GM23338 (cell line): ENCODE measurements around the gene SPOUT1. TPM values are rescaled to one million over a fixed set of nuclear protein-coding genes. Genes with fewer than 3 reads are reported as not detected.

Experiments used
- ATAC-seq: fragments of 200-7000 bp; cut with Tn5 transposase; 3 replicates; pipeline ENCODE4 v1.9.1; 2020
- DNase-seq: peaks from one replicate; pipeline ENCODE4 v3.0.0-alpha.2; 2015; ENCODE audit warnings: low spot score
- H2AFZ ChIP-seq: fragments of 200-600 bp; sonication (generic); 2 replicates; pipeline ENCODE4 v1.8.0; 2016; ENCODE audit warnings: antibody characterized with exemption, mild to moderate bottlenecking, moderate library complexity
- H3F3A ChIP-seq: fragments of 200-600 bp; sonication (generic); replicated peaks from 2 replicates; pipeline ENCODE4 v1.8.0; 2017; ENCODE audit warnings: antibody characterized with exemption, mixed run types, low read depth
- H3K27ac ChIP-seq: fragments of 200-600 bp; sonication (generic); 2 replicates; pipeline ENCODE4 v1.6.1; 2016; ENCODE audit warnings: low read depth
- H3K27me3 ChIP-seq: fragments of 200-600 bp; sonication (generic); 2 replicates; pipeline ENCODE4 v1.8.0; 2016; ENCODE audit warnings: mild to moderate bottlenecking, mixed run types, moderate library complexity; ENCODE audit not compliant: insufficient read depth
- H3K36me3 ChIP-seq: fragments of 200-600 bp; sonication (generic); 2 replicates; pipeline ENCODE4 v1.8.0; 2016; ENCODE audit warnings: mild to moderate bottlenecking; ENCODE audit not compliant: insufficient read depth
- H3K4me1 ChIP-seq: fragments of 200-600 bp; sonication (generic); 2 replicates; pipeline ENCODE4 v1.8.0; 2016; ENCODE audit warnings: mild to moderate bottlenecking, moderate library complexity; ENCODE audit not compliant: insufficient read depth
- H3K4me2 ChIP-seq: fragments of 200-600 bp; sonication (generic); 2 replicates; pipeline ENCODE4 v1.7.1; 2017; ENCODE audit warnings: mixed run types
- H3K4me3 ChIP-seq: fragments of 200-600 bp; sonication (generic); 2 replicates; pipeline ENCODE4 v1.6.1; 2016; ENCODE audit warnings: mixed run types
- H3K79me2 ChIP-seq: fragments of 200-600 bp; sonication (generic); replicated peaks from 2 replicates; pipeline ENCODE4 v1.8.0; 2017; ENCODE audit warnings: mild to moderate bottlenecking; ENCODE audit not compliant: insufficient read depth
- H3K9me2 ChIP-seq: fragments of 200-600 bp; sonication (generic); 2 replicates; pipeline ENCODE4 v1.8.0; 2017; ENCODE audit not compliant: insufficient read depth
- H4K20me1 ChIP-seq: fragments of 200-600 bp; sonication (generic); replicated peaks from 2 replicates; pipeline ENCODE4 v1.8.0; 2017; ENCODE audit warnings: mild to moderate bottlenecking; ENCODE audit not compliant: insufficient read depth
- H3K27ac Mint-ChIP-seq: 2 replicates; pipeline ENCODE4 v1.8.0; 2020; ENCODE audit warnings: inconsistent platforms, mild to moderate bottlenecking, moderate library complexity, mixed read lengths
- H3K27me3 Mint-ChIP-seq: 3 replicates; pipeline ENCODE4 v1.8.0; 2022; ENCODE audit warnings: low read depth, mild to moderate bottlenecking, moderate library complexity, mixed read lengths, inconsistent platforms; ENCODE audit not compliant: insufficient read depth, poor library complexity
- H3K36me3 Mint-ChIP-seq: 3 replicates; pipeline ENCODE4 v1.8.0; 2021; ENCODE audit warnings: low read depth, mild to moderate bottlenecking, inconsistent platforms, moderate library complexity, mixed read lengths
- H3K4me1 Mint-ChIP-seq: 3 replicates; pipeline ENCODE4 v1.8.0; 2020; ENCODE audit warnings: mild to moderate bottlenecking, inconsistent platforms, mixed read lengths
- H3K4me3 Mint-ChIP-seq: 3 replicates; pipeline ENCODE4 v1.8.0; 2021; ENCODE audit warnings: moderate library complexity, mild to moderate bottlenecking, inconsistent platforms, mixed read lengths
- H3K9me3 Mint-ChIP-seq: 3 replicates; pipeline ENCODE4 v1.8.0; 2020; ENCODE audit warnings: moderate library complexity, mild to moderate bottlenecking, inconsistent platforms, mixed read lengths
- CREB1 ChIP-seq: fragments of 250-450 bp; sonication (Bioruptor Pico); IDR thresholded peaks from 2 replicates; pipeline ENCODE4 v1.5.0; 2020; ENCODE audit warnings: low read depth, mild to moderate bottlenecking, moderate library complexity
- JUNB ChIP-seq: IDR thresholded peaks from one replicate; pipeline ENCODE4 v1.6.1; 2016; ENCODE audit warnings: antibody characterized with exemption; ENCODE audit not compliant: unreplicated experiment
- NANOG ChIP-seq: IDR thresholded peaks from 2 replicates; pipeline ENCODE4 v1.6.1; 2016; ENCODE audit warnings: antibody characterized with exemption, borderline replicate concordance
- POLR2AphosphoS5 ChIP-seq: IDR thresholded peaks from 2 replicates; pipeline ENCODE4 v1.6.1; 2016; ENCODE audit warnings: antibody characterized with exemption, low read depth
- ZNF114 ChIP-seq: fragments of 250-450 bp; sonication (Bioruptor Pico); IDR thresholded peaks from 2 replicates; pipeline ENCODE4 v1.5.0; 2020; ENCODE audit warnings: mild to moderate bottlenecking, moderate library complexity
- ZNF331 ChIP-seq: fragments of 250-450 bp; sonication (Bioruptor Pico); IDR thresholded peaks from 2 replicates; pipeline ENCODE4 v1.5.0; 2020; ENCODE audit warnings: low read depth, mild to moderate bottlenecking, moderate library complexity
- polyA plus RNA-seq: library from polyadenylated mRNA; unstranded; fragments of >200 nt; fragmentation: Nextera tagmentation; extraction: Ambion mirVana; gene quantifications from 2 replicates; pipeline ENCODE4 v1.2.1, GENCODE V29; 2016
- total RNA-seq: library from RNA; depleted of rRNA; stranded (reverse); fragments of >200 nt; shearing (Covaris generic); gene quantifications from 2 replicates; pipeline ENCODE4 v1.2.3, GENCODE V29; 2014
- TF ChIP-seq, protein P1 (sequence below): IDR thresholded peaks from 2 replicates; pipeline ENCODE4 v1.6.1; 2016; ENCODE audit warnings: antibody characterized with exemption
- TF ChIP-seq, protein P2 (sequence below), 2 experiments: fragments of 200-600 bp in 1 of 2; sonication (generic) in 1 of 2; conservative IDR thresholded peaks; 2 replicates each; pipeline versions ENCODE4 v1.5.1 to v1.6.1; 2016 to 2017; ENCODE audit warnings: antibody characterized with exemption in 2 of 2, low read depth in 2 of 2, mild to moderate bottlenecking in 2 of 2, moderate library complexity in 1 of 2

Gene SPOUT1
- total and polyA plus RNA-seq, 2 experiments from 2014 or later = 28.5 to 50.9 TPM

GRCh38 chr9:128870128-128870940 is 40.7 kb upstream of the SPOUT1 start:
- H3K27ac Mint-ChIP-seq = 0 out of 2 replicates have a peak overlapping the region, but pooled peaks have one; percentile 9
- Histone ChIP-seq H3K36me3 (no peaks in the 10 kb centered on the region), H3K27ac (no peak overlapping the region), H4K20me1 (peaks cover 6% of the 10 kb centered on the region; the same call in 1 of the 2 replicates), H3K9me2 (no peaks in the 10 kb centered on the region), H3F3A (no peaks in the 10 kb centered on the region), H3K79me2 (peaks cover 22% of the 10 kb centered on the region), H2AFZ (no peak overlapping the region), H3K4me1 (no peaks in the 10 kb centered on the region), H3K4me3 (no peak overlapping the region), H3K27me3 (no peaks in the 10 kb centered on the region), H3K4me2 (no peak overlapping the region)
- DNase-seq (no peak), ATAC-seq (no peak)
- H3K4me1 Mint-ChIP-seq = no peaks in the 10 kb centered on the region
- H3K27me3 Mint-ChIP-seq = peaks cover 5% of the 10 kb centered on the region
- no peak for TF ChIP-seq NANOG
- no peak for TF ChIP-seq ZNF114 (CRISPR knock-in tag)
- no peak for TF ChIP-seq JUNB
- TF ChIP-seq, protein P1, sequence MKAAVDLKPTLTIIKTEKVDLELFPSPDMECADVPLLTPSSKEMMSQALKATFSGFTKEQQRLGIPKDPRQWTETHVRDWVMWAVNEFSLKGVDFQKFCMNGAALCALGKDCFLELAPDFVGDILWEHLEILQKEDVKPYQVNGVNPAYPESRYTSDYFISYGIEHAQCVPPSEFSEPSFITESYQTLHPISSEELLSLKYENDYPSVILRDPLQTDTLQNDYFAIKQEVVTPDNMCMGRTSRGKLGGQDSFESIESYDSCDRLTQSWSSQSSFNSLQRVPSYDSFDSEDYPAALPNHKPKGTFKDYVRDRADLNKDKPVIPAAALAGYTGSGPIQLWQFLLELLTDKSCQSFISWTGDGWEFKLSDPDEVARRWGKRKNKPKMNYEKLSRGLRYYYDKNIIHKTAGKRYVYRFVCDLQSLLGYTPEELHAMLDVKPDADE = no peak
- TF ChIP-seq ZNF331 (CRISPR knock-in tag) = no peak
- H3K36me3 Mint-ChIP-seq = peaks cover 12% of the 10 kb centered on the region
- H3K4me3 Mint-ChIP-seq = no peak overlapping the region
- H3K9me3 Mint-ChIP-seq = no peaks in the 10 kb centered on the region; the same call in 2 of the 3 replicates

DNA sequence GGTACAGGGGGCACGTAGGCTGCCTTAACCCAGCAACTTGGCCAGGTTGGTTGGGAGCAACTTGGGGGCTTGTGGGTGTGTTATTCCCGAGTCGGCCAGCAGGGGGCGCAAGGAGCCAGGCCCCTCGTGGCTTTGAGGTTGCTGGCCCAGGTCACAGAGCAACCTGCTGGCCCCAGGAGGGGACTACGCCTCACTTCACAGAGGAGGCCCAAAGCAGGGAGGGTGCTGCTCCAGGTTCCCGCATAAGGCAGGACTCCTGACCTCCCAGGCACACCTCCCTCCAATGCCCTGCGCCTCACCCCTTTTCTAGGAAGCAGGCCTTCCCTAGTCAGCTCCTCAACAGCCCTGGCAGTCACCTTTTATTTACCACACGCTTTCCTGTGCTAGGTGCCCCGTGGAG is 34.1 kb upstream of the SPOUT1 start:
- Histone ChIP-seq H3K27me3 (no peaks in the 10 kb centered on the region), H3K9me2 (no peaks in the 10 kb centered on the region), H3K36me3 (no peaks in the 10 kb centered on the region), H3K79me2 (peaks cover 16% of the 10 kb centered on the region), H3K4me1 (no peaks in the 10 kb centered on the region), H2AFZ (no peak overlapping the region), H3K4me3 (no peak overlapping the region), H3F3A (no peaks in the 10 kb centered on the region), H4K20me1 (peaks cover 6% of the 10 kb centered on the region; the same call in 1 of the 2 replicates), H3K27ac (peak overlapping the region; percentile 63), H3K4me2 (no peak overlapping the region)
- Mint-ChIP-seq H3K4me3 (no peak overlapping the region), H3K36me3 (no peaks in the 10 kb centered on the region), H3K27ac (peak overlapping the region; percentile 85), H3K9me3 (no peaks in the 10 kb centered on the region), H3K27me3 (peaks cover 2% of the 10 kb centered on the region), H3K4me1 (peaks cover 13% of the 10 kb centered on the region)
- ATAC-seq (peak; percentile 99), DNase-seq (peak; percentile 95)
- TF ChIP-seq POLR2AphosphoS5 (no peak), CREB1 (CRISPR knock-in tag) (peak; percentile 21; the same call in 1 of the 2 replicates)
- TF ChIP-seq, protein P2, sequence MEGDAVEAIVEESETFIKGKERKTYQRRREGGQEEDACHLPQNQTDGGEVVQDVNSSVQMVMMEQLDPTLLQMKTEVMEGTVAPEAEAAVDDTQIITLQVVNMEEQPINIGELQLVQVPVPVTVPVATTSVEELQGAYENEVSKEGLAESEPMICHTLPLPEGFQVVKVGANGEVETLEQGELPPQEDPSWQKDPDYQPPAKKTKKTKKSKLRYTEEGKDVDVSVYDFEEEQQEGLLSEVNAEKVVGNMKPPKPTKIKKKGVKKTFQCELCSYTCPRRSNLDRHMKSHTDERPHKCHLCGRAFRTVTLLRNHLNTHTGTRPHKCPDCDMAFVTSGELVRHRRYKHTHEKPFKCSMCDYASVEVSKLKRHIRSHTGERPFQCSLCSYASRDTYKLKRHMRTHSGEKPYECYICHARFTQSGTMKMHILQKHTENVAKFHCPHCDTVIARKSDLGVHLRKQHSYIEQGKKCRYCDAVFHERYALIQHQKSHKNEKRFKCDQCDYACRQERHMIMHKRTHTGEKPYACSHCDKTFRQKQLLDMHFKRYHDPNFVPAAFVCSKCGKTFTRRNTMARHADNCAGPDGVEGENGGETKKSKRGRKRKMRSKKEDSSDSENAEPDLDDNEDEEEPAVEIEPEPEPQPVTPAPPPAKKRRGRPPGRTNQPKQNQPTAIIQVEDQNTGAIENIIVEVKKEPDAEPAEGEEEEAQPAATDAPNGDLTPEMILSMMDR (conservative IDR thresholded peaks at IDR 0.05; ENCODE audit: low read depth in 2 of 2) = peak; percentile 85 to 95
